HG03442 (cell line): ENCODE results near the gene ATF4.

ENCODE experiments used
- ATAC-seq: cut with Tn5 transposase; IDR thresholded peaks from one replicate; pipeline ENCODE4 v1.9.1; 2021; ENCODE audit warnings: mild to moderate bottlenecking, moderate library complexity; ENCODE audit not compliant: unreplicated experiment

The ATF4 gene, protein sequence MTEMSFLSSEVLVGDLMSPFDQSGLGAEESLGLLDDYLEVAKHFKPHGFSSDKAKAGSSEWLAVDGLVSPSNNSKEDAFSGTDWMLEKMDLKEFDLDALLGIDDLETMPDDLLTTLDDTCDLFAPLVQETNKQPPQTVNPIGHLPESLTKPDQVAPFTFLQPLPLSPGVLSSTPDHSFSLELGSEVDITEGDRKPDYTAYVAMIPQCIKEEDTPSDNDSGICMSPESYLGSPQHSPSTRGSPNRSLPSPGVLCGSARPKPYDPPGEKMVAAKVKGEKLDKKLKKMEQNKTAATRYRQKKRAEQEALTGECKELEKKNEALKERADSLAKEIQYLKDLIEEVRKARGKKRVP

GRCh38 chr22:39520226-39521105, at the start of gene ATF4:
Gene ATF4 (plus strand): TSS chr22:39520562. CDS start chr22:39521446, 884 bp downstream.
- ATAC-seq: peak; percentile 41

GRCh38 chr22:39471381-39472141, 48.8 kb upstream of the ATF4 start:
- peak; percentile 54 for ATAC-seq

DNA sequence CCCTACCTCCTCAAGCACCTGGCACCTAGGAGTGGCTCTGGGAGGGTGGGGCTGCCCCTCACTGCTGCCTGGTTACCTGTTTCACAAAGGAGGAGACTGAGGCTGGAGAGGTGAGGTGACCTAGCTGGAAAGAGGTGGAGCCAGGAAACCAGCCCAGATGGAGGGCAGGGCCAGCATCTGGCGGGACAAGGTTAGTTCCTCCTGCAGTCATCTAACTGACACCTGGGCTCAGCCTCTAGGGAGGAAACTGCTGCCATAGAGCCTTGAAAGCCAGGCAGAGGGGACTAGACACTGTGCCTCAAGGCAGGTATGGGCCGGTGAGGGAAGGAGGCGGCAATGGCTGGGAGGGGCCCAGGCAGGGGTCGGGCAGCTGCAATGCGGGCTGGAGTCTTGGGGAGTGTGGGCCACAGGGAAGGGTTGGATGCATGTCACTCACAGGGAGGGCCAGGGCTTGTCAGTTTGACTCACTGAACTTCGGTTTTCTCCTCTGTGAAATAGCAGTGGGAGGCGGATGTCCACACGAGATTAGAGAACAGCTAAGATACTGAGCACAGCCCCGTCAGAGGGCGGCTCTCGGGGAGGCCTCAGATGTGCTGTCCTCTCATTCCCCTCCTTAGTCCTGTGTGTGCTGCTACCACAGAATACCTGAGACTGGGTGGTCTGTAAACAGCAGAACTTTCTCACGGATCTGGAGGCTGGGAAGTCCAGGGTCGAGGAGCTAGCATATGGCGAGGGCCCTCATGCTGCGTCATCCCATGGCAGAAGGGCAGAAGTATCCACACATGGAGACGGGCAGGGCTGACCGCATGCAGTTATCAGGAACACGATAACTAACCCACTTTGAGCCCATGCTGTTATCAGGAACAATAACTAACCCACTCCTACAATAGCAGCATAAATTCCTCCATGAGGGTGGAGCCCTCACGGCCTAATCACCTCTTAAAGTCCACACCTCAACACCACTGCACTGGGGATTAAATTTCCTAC, 47.5 kb upstream of the ATF4 start:
- no peak for ATAC-seq

GRCh38 chr22:39473851-39474250, 46.5 kb upstream of the ATF4 start:
- no peak for ATAC-seq

DNA sequence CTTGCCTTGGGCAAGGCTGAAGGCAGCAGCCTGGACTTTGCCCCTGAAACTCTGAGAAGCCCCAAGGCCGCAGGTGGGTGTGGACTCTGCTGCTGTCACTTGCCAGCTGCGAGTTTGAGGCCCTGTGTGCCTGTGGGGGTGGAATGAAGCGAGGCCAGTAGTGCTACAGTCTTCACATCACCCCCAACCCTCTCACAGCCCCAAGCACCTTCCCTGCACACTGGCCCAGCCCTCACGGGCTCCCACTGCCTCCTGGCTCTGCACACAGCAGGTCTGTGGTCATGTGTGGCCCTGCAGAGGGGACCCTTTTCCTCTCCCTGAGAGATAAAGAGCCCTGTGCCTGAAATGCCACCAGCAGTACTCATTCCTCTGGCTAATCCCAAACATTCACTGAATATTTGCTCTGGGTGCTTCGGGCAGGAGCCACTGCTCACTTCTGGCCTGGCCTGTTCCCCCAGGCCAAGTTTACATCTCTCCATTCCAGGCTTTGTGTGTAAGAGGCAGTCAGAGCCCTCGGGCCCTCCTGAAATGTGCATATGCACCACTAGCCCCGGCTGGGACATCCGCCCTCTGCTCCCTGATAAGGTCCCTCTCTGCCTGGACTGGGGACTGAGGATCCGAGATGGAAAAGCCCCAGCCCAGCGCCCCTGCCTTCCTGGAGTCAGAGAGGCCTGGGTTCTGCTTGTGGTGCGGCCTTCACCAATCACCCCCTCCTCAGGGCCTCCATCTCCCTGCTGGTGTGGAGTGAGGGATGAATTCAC, 45.8 kb upstream of the ATF4 start:
- ATAC-seq: no peak

DNA sequence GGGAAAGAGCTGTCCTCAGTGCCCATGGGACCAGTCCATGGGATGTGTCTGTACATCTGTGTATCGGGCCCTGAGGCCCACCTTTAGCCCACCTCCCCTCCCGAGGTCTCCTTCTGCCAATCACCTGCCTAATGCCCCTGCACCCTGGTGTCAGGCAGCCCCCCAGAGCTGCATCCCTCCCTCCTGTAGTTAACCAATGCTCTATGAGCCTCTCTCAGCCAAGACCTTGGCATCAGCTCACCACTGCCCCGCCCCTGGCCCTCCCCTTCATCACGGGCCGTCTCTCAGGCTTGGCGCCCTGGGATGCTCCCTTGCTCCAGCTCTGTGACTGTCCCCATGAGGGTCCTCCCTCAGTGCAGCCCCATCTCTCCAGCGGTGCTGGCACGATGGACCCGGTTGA, 45.0 kb upstream of the ATF4 start:
- ATAC-seq: no peak

- no peak for ATAC-seq
These were observed 44.5 kb upstream of the ATF4 start for GRCh38 chr22:39475902-39476301.

- ATAC-seq: no peak
These were observed 43.7 kb upstream of the ATF4 start for GRCh38 chr22:39476664-39477063.

GRCh38 chr22:39477542-39477941, 42.8 kb upstream of the ATF4 start:
- no peak for ATAC-seq

- no peak for ATAC-seq
These were observed 41.9 kb upstream of the ATF4 start for GRCh38 chr22:39478441-39478850.

DNA sequence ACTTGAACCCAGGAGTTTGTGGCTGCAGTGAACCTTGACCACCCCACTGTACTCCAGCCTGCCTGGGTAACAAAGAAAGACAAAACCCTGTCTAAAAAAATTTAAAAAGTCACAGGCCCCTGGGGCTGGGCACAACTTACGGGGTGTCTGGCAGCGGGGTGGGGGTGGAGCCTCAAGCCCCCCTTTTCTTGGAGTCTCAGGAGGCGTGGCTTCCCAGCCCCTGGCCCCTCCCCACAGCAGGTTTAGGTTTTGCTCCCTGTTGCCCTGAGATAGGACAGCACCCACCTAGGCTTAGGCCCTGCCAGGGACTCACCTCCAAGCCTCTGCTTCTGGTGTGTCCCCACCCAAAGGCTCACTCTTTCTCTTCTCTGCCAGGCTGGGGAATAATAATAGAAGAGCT, 41.1 kb upstream of the ATF4 start:
- no peak for ATAC-seq

GRCh38 chr22:39480557-39480956, 39.8 kb upstream of the ATF4 start:
- no peak for ATAC-seq

DNA sequence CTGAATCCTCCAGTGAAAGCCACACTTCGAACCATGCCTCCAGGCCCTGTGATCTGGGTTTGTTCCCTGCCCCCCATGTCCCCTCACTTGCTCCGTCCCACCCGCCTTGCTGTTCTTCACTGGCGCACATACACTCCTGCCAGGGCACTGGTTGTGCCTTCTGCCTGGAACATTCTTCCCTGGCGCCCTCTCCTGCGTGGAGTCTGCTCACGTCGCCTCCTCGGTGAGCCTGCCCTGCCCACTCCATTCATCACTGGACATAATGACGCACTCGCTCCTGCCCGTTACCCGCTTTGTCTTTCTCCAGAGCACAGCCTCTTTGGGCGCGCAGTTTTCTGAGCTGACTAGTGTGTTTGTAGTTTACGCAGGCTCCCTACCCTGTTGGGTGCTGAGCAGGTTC, 39.3 kb upstream of the ATF4 start:
- no peak for ATAC-seq

GRCh38 chr22:39481595-39481994, 38.8 kb upstream of the ATF4 start:
- ATAC-seq: no peak

GRCh38 chr22:39482768-39483167, 37.6 kb upstream of the ATF4 start:
- ATAC-seq: no peak

DNA sequence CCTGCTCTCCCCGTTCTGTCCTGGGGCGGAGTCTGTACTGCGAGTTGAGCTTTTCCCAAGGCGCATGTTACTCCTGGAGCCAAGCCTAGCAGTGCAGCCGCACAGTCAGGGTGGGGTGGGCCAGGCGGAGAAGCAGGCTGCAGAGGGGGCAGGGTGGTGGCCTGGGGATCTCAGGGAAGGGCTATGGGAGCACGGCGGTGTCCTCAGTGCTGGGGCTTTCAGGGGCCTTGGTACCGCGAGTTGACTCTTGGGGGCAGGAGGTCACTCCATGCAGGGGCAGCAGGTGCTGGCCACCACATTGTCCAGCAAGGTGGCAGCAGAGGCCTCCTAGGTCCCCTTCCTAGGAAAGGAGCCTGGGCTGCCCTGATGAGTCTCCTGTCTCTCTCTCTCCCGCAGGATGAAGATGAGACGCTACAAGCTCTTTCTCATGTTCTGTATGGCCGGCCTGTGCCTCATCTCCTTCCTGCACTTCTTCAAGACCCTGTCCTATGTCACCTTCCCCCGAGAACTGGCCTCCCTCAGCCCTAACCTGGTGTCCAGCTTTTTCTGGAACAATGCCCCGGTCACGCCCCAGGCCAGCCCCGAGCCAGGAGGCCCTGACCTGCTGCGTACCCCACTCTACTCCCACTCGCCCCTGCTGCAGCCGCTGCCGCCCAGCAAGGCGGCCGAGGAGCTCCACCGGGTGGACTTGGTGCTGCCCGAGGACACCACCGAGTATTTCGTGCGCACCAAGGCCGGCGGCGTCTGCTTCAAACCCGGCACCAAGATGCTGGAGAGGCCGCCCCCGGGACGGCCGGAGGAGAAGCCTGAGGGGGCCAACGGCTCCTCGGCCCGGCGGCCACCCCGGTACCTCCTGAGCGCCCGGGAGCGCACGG, 33.2 kb upstream of the ATF4 start:
- no peak for ATAC-seq

- ATAC-seq: no peak
These were observed 32.4 kb upstream of the ATF4 start for GRCh38 chr22:39487826-39488520.

GRCh38 chr22:39488563-39489083, 31.7 kb upstream of the ATF4 start:
- no peak for ATAC-seq
